ENCODE data around the gene ZNF783.

ZNF783 gene

DNA sequence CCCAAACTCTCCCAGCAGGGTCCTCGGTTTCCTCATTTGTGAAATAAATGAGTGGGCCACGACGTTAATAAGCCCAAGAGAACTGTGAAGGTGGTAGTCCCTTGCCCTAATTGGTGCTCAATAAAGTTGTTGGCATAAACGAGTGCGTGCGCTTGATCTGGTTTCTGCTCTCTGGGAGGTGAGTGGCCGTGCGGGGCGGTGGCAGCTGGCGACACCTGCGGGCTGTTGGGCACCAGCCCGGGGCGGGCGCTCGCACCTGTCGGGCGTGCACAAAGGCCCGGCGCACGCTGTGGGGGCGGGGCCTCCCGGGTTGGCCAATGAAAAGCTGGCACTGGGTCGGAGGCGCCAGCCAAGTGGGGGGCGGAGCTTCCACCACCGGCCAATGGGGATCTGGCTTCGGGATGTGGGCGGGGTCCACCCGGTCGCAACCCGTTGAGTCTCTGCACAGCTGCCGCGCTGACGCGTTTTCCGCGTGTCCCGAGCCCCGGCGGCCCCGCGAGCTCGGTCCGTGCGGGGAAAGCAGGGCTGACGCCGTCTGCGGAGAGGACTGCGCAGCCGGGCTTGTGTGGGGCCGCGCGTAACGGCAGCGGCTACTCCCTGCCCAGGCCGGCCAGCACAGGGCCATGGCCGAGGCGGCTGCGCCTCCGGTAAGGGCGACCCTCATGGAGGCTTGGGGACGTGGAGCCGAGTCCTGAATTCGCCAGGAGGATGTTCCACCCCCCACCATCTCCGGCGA, 23.0 kb downstream of the ZNF783 start:
- no peak overlapping the region for H3K9ac ChIP-seq (ENCODE audit: low read length)
- TF ChIP-seq EZH2phosphoT487 (conservative IDR thresholded peaks at IDR 0.05; ENCODE audit: low read length): no peak
- TF ChIP-seq, protein P1, sequence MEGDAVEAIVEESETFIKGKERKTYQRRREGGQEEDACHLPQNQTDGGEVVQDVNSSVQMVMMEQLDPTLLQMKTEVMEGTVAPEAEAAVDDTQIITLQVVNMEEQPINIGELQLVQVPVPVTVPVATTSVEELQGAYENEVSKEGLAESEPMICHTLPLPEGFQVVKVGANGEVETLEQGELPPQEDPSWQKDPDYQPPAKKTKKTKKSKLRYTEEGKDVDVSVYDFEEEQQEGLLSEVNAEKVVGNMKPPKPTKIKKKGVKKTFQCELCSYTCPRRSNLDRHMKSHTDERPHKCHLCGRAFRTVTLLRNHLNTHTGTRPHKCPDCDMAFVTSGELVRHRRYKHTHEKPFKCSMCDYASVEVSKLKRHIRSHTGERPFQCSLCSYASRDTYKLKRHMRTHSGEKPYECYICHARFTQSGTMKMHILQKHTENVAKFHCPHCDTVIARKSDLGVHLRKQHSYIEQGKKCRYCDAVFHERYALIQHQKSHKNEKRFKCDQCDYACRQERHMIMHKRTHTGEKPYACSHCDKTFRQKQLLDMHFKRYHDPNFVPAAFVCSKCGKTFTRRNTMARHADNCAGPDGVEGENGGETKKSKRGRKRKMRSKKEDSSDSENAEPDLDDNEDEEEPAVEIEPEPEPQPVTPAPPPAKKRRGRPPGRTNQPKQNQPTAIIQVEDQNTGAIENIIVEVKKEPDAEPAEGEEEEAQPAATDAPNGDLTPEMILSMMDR (IDR thresholded peaks at IDR 0.05; ENCODE audit: insufficient read depth, low read length, poor library complexity, severe bottlenecking): no peak
- H3K27ac ChIP-seq (ENCODE audit: low read depth, low read length): peak overlapping the region; percentile 41; the same call in 1 of the 2 replicates
- H3K79me2 ChIP-seq (ENCODE audit: insufficient read depth, low read length): no peaks in the 10 kb centered on the region
- no peaks in the 10 kb centered on the region for H3K27me3 ChIP-seq (ENCODE audit: low read length)
- no peak overlapping the region for H2AFZ ChIP-seq (ENCODE audit: low read depth, low read length, severe bottlenecking)
- peak overlapping the region; percentile 27 for H3K4me2 ChIP-seq (ENCODE audit: low read depth, low read length, poor library complexity, severe bottlenecking)
- H3K9me3 ChIP-seq (ENCODE audit: insufficient read depth, low read length): no peaks in the 10 kb centered on the region
- H3F3A ChIP-seq (ENCODE audit: insufficient read depth): no peaks in the 10 kb centered on the region
- H4K20me1 ChIP-seq (ENCODE audit: low read depth, low read length): no peaks in the 10 kb centered on the region
- H3K36me3 ChIP-seq (ENCODE audit: low read length): no peaks in the 10 kb centered on the region
- no peak overlapping the region for H3K4me3 ChIP-seq (ENCODE audit: insufficient read depth, low read length, poor library complexity, severe bottlenecking)
- H3K9me2 ChIP-seq (replicated peaks; ENCODE audit: insufficient read depth, low read length): no peaks in the 10 kb centered on the region

- no peaks in the 10 kb centered on the region for H4K20me1 ChIP-seq (ENCODE audit: low read depth, low read length)
- H3K9me2 ChIP-seq (replicated peaks; ENCODE audit: insufficient read depth, low read length): no peaks in the 10 kb centered on the region
- TF ChIP-seq, protein P1 (IDR thresholded peaks at IDR 0.05; ENCODE audit: insufficient read depth, low read length, poor library complexity, severe bottlenecking): no peak
- no peak for TF ChIP-seq EZH2phosphoT487 (conservative IDR thresholded peaks at IDR 0.05; ENCODE audit: low read length)
- H3K4me2 ChIP-seq (ENCODE audit: low read depth, low read length, poor library complexity, severe bottlenecking): no peak overlapping the region
- H3K4me3 ChIP-seq (ENCODE audit: insufficient read depth, low read length, poor library complexity, severe bottlenecking): no peak overlapping the region
- H3F3A ChIP-seq (ENCODE audit: insufficient read depth): no peaks in the 10 kb centered on the region
- no peaks in the 10 kb centered on the region for H3K36me3 ChIP-seq (ENCODE audit: low read length)
- H3K9me3 ChIP-seq (ENCODE audit: insufficient read depth, low read length): no peaks in the 10 kb centered on the region
- H3K9ac ChIP-seq (ENCODE audit: low read length): no peak overlapping the region
- no peak overlapping the region for H2AFZ ChIP-seq (ENCODE audit: low read depth, low read length, severe bottlenecking)
- no peak overlapping the region for H3K27ac ChIP-seq (ENCODE audit: low read depth, low read length)
- H3K27me3 ChIP-seq (ENCODE audit: low read length): no peaks in the 10 kb centered on the region
- H3K79me2 ChIP-seq (ENCODE audit: insufficient read depth, low read length): no peaks in the 10 kb centered on the region
Observed at GRCh38 chr7:149285603-149286002, 23.6 kb downstream of the ZNF783 start.

DNA sequence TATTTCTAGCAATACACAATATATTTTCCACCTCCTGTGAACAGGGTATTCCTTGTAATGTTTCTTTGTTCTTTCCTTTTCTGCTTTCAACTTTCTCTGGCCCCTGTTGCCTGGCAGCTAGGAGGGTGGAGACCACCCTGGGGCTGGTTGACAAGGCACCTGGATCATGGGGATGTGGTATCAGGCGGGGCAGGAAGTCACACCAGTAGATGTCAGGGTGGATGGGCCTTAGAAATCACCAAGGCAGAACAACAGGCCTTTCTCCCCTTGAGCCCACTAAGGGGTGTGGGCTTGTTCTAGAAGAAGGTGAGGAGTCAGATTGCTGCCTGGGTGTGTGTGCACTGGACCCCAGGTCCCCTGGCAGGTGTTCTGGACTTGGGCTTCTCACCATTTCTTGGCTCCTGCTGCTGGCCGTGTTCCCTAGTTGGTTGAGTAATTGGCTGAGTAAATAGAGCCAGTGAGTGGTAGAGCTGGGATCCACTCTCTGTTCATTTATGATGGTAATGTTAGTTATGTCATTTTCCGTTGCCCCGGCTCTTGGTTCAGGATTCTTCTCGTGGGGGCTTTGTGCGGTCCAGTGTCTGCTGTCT, 24.9 kb downstream of the ZNF783 start:
- H3K27ac ChIP-seq (ENCODE audit: low read depth, low read length): no peak overlapping the region
- H3K4me3 ChIP-seq (ENCODE audit: insufficient read depth, low read length, poor library complexity, severe bottlenecking): no peak overlapping the region
- H2AFZ ChIP-seq (ENCODE audit: low read depth, low read length, severe bottlenecking): no peak overlapping the region
- no peaks in the 10 kb centered on the region for H3K9me2 ChIP-seq (replicated peaks; ENCODE audit: insufficient read depth, low read length)
- no peak overlapping the region for H3K4me2 ChIP-seq (ENCODE audit: low read depth, low read length, poor library complexity, severe bottlenecking)
- no peaks in the 10 kb centered on the region for H3K9me3 ChIP-seq (ENCODE audit: insufficient read depth, low read length)
- no peaks in the 10 kb centered on the region for H4K20me1 ChIP-seq (ENCODE audit: low read depth, low read length)
- TF ChIP-seq, protein P1 (IDR thresholded peaks at IDR 0.05; ENCODE audit: insufficient read depth, low read length, poor library complexity, severe bottlenecking): no peak
- no peak for TF ChIP-seq EZH2phosphoT487 (conservative IDR thresholded peaks at IDR 0.05; ENCODE audit: low read length)
- no peaks in the 10 kb centered on the region for H3K27me3 ChIP-seq (ENCODE audit: low read length)
- H3K36me3 ChIP-seq (ENCODE audit: low read length): no peaks in the 10 kb centered on the region
- no peaks in the 10 kb centered on the region for H3F3A ChIP-seq (ENCODE audit: insufficient read depth)
- H3K79me2 ChIP-seq (ENCODE audit: insufficient read depth, low read length): no peaks in the 10 kb centered on the region
- no peak overlapping the region for H3K9ac ChIP-seq (ENCODE audit: low read length)

Data from SU-DHL-6 (cell line).